ENCODE measurements around the gene LIPT2. TPM values are rescaled to one million over a fixed set of nuclear protein-coding genes. Genes with fewer than 3 reads are reported as not detected.

The LIPT2 gene
- total and polyA plus RNA-seq, 2 of the 4 experiments (the other 2 are of a cell fraction): 1.7 to 2.9 TPM

GRCh38 chr11:74538680-74539079, 45.2 kb upstream of the LIPT2 start:
- in situ Hi-C loops (cut with MboI; ENCODE audit: low sequenced_read_pairs) (no loop called here), dilution Hi-C loops (cut with HindIII; ENCODE audit: low sequenced_read_pairs, unreplicated experiment) (no loop called here), intact Hi-C loops (cut with micrococcal nuclease) (no loop called here)
- Histone ChIP-seq H3K9me1 (ENCODE audit: insufficient read depth, low read length) (no peaks in the 10 kb centered on the region), H3K4me2 (ENCODE audit: low read depth, low read length) (no peak overlapping the region), H3K4me3 (ENCODE audit: insufficient read depth, low read depth, low read length) (no peak overlapping the region), H4K5ac (ENCODE audit: low read depth, low read length) (no peak overlapping the region), H4K8ac (ENCODE audit: low read depth in 2 of 2, low read length in 2 of 2) (no peak overlapping the region), H3K4ac (ENCODE audit: low read depth, low read length) (no peak overlapping the region), H2BK5ac (ENCODE audit: low read depth, low read length, poor library complexity, severe bottlenecking) (no peak overlapping the region), H2AFZ (replicated peaks; ENCODE audit: low read length, poor library complexity) (no peak overlapping the region), H3K27ac (ENCODE audit: insufficient read depth, low read length) (no peak overlapping the region), H2BK120ac (ENCODE audit: low read depth, low read length) (no peak overlapping the region), H3K14ac (replicated peaks; ENCODE audit: low read depth, low read length) (no peak overlapping the region), H2BK20ac (ENCODE audit: low read depth, low read length) (no peak overlapping the region), H4K91ac (ENCODE audit: insufficient read depth, low read depth, low read length) (no peak overlapping the region), H2AK5ac (ENCODE audit: low read depth, low read length) (no peak overlapping the region), H3K9me3 (ENCODE audit: control insufficient read depth, insufficient read depth, low read length) (peaks cover 6% of the 10 kb centered on the region), H3K4me1 (ENCODE audit: control insufficient read depth, insufficient read depth, low read length) (no peaks in the 10 kb centered on the region), H3K23ac (ENCODE audit: low read depth, low read length) (no peak overlapping the region), H3K79me1 (ENCODE audit: low read depth in 1 of 2, low read length in 2 of 2) (no peaks in the 10 kb centered on the region), H3K56ac (ENCODE audit: extremely low read depth, insufficient read depth, low read length) (no peak overlapping the region), H4K20me1 (ENCODE audit: insufficient read depth, low read length) (no peaks in the 10 kb centered on the region), H2AK9ac (replicated peaks; ENCODE audit: low read depth, low read length, poor library complexity) (no peak overlapping the region), H3K9ac (ENCODE audit: low read depth, low read length) (no peak overlapping the region), H2BK15ac (ENCODE audit: low read depth, low read length) (no peak overlapping the region), H3K18ac (ENCODE audit: low read depth, low read length) (no peak overlapping the region), H3K36me3 (ENCODE audit: control insufficient read depth, insufficient read depth, low read length) (no peaks in the 10 kb centered on the region), H3K27me3 (ENCODE audit: control insufficient read depth, insufficient read depth, low read length) (peaks cover 28% of the 10 kb centered on the region)
- no peak for DNase-seq
- POLR2A ChIA-PET (ENCODE audit: unreplicated experiment): no interaction called here
- CTCF ChIA-PET: no interaction called here
- BruUV-seq (replicated peaks): no TSS peak
- TF ChIP-seq BHLHE40 (IDR thresholded peaks at IDR 0.05; ENCODE audit: low read depth, low read length) (no peak), SMC3 (IDR thresholded peaks at IDR 0.05; ENCODE audit: low read depth, low read length) (no peak), MAZ (IDR thresholded peaks at IDR 0.05; ENCODE audit: borderline replicate concordance, low read depth, low read length) (no peak), NFE2L2 (IDR thresholded peaks at IDR 0.05; ENCODE audit: low read depth, low read length) (no peak), POLR2A (IDR thresholded peaks at IDR 0.05; ENCODE audit: low read depth, low read length) (no peak), ELK1 (IDR thresholded peaks at IDR 0.05; ENCODE audit: borderline replicate concordance, low read depth, low read length) (no peak)
- no peak for ATAC-seq (ENCODE audit: low read depth)

All from IMR-90 (cell line).